GM12875 (cell line): ENCODE measurements around the gene MECR.
"Not testable (repeated sequence)": the region's sequence is repeated elsewhere in the genome, so short reads cannot be mapped to it uniquely, and the experiment has no call there.

ENCODE experiments used
- H3K4me3 ChIP-seq: one replicate; pipeline ENCODE4 v1.5.1; 2011; ENCODE audit warnings: low read depth, low read length, control low read depth
- CTCF ChIP-seq: IDR thresholded peaks from 2 replicates; pipeline ENCODE4 v1.5.1; 2011; ENCODE audit warnings: low read depth, mild to moderate bottlenecking, control low read depth, inconsistent platforms, low read length, moderate library complexity, borderline replicate concordance; ENCODE audit not compliant: insufficient read depth

MECR gene

GRCh38 chr1:29224356-29224837, 6.3 kb downstream of the MECR start:
- H3K4me3 ChIP-seq: no peak overlapping the region
- no peak for TF ChIP-seq CTCF

DNA sequence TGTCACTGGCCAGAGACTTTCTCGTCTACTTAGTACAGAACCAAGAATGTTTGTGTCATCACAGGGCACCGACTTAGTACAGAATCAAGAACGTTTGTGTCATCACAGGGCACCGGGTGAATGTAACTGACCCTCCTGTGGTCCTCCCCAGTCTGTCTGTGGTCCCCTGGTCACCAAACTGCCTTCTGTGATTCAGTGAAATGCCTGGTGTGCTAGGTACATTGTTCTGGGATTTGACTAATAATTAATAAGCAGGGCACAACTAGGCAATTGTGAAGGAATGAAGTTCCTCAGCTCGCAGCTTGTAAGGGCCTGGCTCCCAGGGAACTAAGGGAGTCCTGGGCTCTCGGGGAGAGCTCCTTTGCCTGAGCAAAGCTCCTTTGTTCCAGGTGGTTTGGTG, 7.2 kb downstream of the MECR start:
- TF ChIP-seq CTCF: no peak
- H3K4me3 ChIP-seq: no peak overlapping the region

- no peak overlapping the region for H3K4me3 ChIP-seq
- TF ChIP-seq CTCF: no peak
Measured at GRCh38 chr1:29222686-29223085, 8.0 kb downstream of the MECR start.

- H3K4me3 ChIP-seq: not testable (repeated sequence)
Measured at GRCh38 chr1:29222260-29222659, 8.5 kb downstream of the MECR start.

DNA sequence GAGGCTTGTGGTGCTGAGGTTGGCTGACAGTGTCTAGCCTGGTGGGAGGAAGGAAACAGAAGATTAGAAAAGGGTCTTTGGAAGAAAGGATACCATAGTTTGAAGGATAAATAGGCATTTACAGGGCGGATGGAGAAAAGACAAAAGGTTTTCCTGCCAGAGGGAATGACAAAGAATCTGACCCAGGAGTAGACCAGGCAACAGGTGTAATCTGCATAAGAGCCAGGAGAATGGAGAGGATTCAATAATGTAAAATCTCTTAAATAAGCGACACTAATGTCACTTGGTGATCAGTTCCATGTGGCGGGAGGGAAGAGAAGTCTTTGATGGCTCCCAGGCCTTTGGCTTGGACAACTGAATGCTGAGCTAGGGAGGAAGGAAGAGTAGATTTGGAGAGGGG, 9.4 kb downstream of the MECR start:
- H3K4me3 ChIP-seq: no peak overlapping the region
- TF ChIP-seq CTCF: no peak

DNA sequence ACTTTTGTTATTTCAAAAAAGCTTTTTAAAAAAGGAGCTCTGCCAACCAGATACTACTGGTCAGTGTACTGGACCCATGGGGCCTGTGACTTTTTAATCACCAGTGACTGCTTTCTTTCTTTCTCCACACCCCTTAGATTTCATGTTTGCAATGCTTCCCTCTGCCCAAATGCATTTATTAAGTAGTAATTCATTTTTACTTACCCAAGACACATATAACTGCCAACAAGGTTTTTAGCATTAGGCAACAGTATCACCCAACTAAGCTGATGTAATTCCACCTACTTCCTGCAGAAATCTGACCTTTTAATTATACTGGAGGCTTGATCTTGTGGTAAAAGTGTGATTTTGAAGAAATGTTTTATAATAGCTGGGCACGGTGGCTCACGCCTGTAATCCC, 12.5 kb downstream of the MECR start:
- no peak overlapping the region for H3K4me3 ChIP-seq
- TF ChIP-seq CTCF: no peak

GRCh38 chr1:29217633-29218032, 13.1 kb downstream of the MECR start:
- H3K4me3 ChIP-seq: no peak overlapping the region
- no peak for TF ChIP-seq CTCF

DNA sequence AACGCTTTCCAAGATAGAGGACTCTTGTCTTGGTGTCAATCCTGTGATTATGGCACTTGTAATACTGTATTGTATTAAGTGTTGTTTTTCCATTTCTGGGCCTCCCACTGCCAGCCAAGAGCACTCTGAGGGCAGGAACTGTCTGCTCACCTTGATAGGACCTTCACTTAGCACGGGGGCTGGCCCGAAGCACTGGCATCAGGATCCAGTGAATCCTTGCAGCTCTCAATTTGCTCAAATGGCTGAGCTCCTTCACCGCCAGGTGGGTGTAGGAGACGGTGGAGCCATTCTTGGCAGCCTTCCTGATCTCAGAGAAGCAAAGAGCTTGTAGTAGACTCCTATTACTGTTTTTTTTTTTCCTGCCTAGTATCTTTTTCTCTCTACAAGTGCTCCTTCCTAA, 17.7 kb downstream of the MECR start:
- H3K4me3 ChIP-seq: no peak overlapping the region
- no peak for TF ChIP-seq CTCF
